ENCODE measurements around the gene FNDC3B.

FNDC3B gene

GRCh38 chr3:172094621-172095557, 55.5 kb downstream of the FNDC3B start:
- no peak for DNase-seq (ENCODE audit: low read depth)

GRCh38 chr3:172096881-172097420, 57.6 kb downstream of the FNDC3B start:
- no peak for DNase-seq (ENCODE audit: low read depth)

- DNase-seq (ENCODE audit: low read depth): no peak
These were observed 58.2 kb downstream of the FNDC3B start for GRCh38 chr3:172097585-172097984.

GRCh38 chr3:172098698-172099494, 59.5 kb downstream of the FNDC3B start:
- DNase-seq (ENCODE audit: low read depth): no peak

GRCh38 chr3:172099495-172099808, 60.1 kb downstream of the FNDC3B start:
- DNase-seq (ENCODE audit: low read depth): no peak

GRCh38 chr3:172100482-172100881, 61.1 kb downstream of the FNDC3B start:
- no peak for DNase-seq (ENCODE audit: low read depth)

GRCh38 chr3:172101107-172101506, 61.7 kb downstream of the FNDC3B start:
- DNase-seq (ENCODE audit: low read depth): no peak

GRCh38 chr3:172102123-172102882, 62.9 kb downstream of the FNDC3B start:
- DNase-seq (ENCODE audit: low read depth): peak; percentile 13

GRCh38 chr3:172102883-172103310, 63.5 kb downstream of the FNDC3B start:
- DNase-seq (ENCODE audit: low read depth): no peak

- DNase-seq (ENCODE audit: low read depth): no peak
These were observed 64.3 kb downstream of the FNDC3B start for GRCh38 chr3:172103724-172104123.

- DNase-seq (ENCODE audit: low read depth): no peak
These were observed 65.2 kb downstream of the FNDC3B start for GRCh38 chr3:172104471-172105072.

- no peak for DNase-seq (ENCODE audit: low read depth)
These were observed 66.9 kb downstream of the FNDC3B start for GRCh38 chr3:172106037-172106954.

GRCh38 chr3:172106989-172107388, 67.6 kb downstream of the FNDC3B start:
- peak; percentile 38 for DNase-seq (ENCODE audit: low read depth)

- peak; percentile 36 for DNase-seq (ENCODE audit: low read depth)
These were observed 68.0 kb downstream of the FNDC3B start for GRCh38 chr3:172107403-172107802.

- no peak for DNase-seq (ENCODE audit: low read depth)
These were observed 70.9 kb downstream of the FNDC3B start for GRCh38 chr3:172110127-172110779.

- no peak for DNase-seq (ENCODE audit: low read depth)
These were observed 71.8 kb downstream of the FNDC3B start for GRCh38 chr3:172111163-172111562.

GRCh38 chr3:172112078-172112733, 72.8 kb downstream of the FNDC3B start:
- DNase-seq (ENCODE audit: low read depth): no peak

- DNase-seq (ENCODE audit: low read depth): no peak
These were observed 73.3 kb downstream of the FNDC3B start for GRCh38 chr3:172112734-172113120.

GRCh38 chr3:172113710-172114109, 74.3 kb downstream of the FNDC3B start:
- no peak for DNase-seq (ENCODE audit: low read depth)

Measured in activated T-helper 9 cell treated with anti-CD3 and anti-CD28 coated beads, Interleukin-2, amount 50 U/mL, for 16 hours (primary cell).